Measurements from ENCODE around the gene PKP1.
A peak's percentile ranks its signal among the peaks of the same experiment; 100 is the strongest.

The PKP1 gene

DNA sequence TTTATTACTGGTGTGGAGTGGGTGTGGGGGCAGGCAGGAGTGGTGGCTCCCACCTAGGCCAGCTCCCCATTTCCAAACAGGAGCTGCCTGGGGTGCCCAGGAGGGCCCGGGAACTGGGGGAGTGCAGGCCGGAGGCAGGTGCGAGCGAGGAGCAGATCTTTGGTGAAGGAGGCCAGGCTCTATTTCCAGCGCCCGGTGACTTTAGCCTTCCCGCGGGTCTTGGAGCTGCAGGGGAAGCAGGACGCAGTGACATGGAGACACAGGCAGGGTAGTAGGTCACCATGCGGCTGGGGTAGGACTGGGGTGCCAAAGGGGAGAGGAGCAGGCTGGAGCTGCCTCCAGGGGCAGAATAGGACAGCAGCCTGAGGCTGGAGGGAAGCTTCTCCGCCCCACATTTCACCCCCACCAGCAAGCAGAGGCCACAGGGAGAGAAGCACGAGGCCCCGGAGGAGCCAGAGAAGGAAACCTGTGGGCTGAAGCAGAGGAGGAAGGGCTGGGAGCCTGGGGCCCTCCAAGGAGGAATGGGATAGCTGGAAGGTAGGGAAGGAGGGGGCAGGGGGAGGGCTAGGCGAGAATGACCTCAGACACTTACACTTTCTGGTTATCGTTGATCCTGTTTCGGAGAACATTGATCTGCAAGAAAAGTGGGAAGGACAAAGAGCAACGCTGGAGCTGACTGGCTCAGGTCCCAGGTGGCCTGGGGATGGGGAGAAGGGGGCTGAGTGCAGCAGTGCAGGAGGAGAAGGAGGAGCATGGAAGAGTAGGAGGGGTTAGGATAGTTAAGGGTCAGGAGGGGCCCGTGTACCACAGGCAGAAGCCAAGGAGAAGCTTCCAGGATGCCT is 75.9 kb downstream of the PKP1 start:
- DNase-seq (ENCODE audit: low read depth) = no peak
- H3K4me3 ChIP-seq (ENCODE audit: low read depth, low read length) = no peak overlapping the region

DNA sequence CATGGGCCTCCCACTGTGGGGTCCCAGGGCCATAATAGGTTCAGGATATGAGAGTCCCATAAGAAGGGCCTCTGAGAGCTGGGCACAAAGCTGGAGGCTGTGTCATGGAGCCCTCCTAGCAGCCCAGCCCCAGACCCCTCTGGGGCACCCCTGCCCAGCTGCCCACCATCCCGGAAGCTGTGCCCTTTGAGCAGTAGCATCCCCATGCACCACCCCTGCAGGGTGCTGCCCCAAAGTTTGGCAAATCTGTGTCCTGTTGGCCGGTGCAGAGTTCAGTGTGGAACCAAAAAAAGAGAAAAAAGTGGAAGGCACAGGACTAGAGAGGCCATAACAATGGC is 76.5 kb downstream of the PKP1 start:
- no peak for DNase-seq (ENCODE audit: low read depth)
- no peak overlapping the region for H3K4me3 ChIP-seq (ENCODE audit: low read depth, low read length)

DNA sequence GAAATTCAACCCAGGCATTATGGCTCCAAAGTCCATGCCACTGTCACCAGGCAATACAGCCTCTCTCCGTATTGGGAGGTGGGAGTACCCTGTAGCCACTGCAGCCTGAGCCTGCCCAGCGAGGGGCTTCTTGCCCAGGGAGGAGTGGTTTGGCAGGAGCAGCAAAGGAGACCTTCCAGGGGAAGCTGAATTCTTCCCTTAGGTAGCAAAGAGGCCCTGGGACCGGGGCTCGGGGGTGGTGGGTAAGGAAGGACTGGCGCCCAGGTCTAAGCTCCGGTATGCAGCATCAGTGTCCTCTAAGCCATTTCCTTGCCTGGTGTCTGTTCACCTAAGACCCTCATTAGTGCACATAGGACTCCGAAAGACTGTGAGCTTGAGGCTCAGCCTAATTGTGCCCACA is 77.2 kb downstream of the PKP1 start:
- no peak for DNase-seq (ENCODE audit: low read depth)
- no peak overlapping the region for H3K4me3 ChIP-seq (ENCODE audit: low read depth, low read length)

GRCh38 chr1:201360901-201361651 is 77.8 kb downstream of the PKP1 start:
- no peak overlapping the region for H3K4me3 ChIP-seq (ENCODE audit: low read depth, low read length)
- no peak for DNase-seq (ENCODE audit: low read depth)

GRCh38 chr1:201361652-201362504 is 78.6 kb downstream of the PKP1 start:
- DNase-seq (ENCODE audit: low read depth) = no peak
- no peak overlapping the region for H3K4me3 ChIP-seq (ENCODE audit: low read depth, low read length)

GRCh38 chr1:201362906-201363305 is 79.6 kb downstream of the PKP1 start:
- no peak overlapping the region for H3K4me3 ChIP-seq (ENCODE audit: low read depth, low read length)
- no peak for DNase-seq (ENCODE audit: low read depth)

GRCh38 chr1:201363467-201363866 is 80.2 kb downstream of the PKP1 start:
- no peak overlapping the region for H3K4me3 ChIP-seq (ENCODE audit: low read depth, low read length)
- DNase-seq (ENCODE audit: low read depth) = no peak

GRCh38 chr1:201364808-201365105 is 81.5 kb downstream of the PKP1 start:
- no peak for DNase-seq (ENCODE audit: low read depth)
- no peak overlapping the region for H3K4me3 ChIP-seq (ENCODE audit: low read depth, low read length)

DNA sequence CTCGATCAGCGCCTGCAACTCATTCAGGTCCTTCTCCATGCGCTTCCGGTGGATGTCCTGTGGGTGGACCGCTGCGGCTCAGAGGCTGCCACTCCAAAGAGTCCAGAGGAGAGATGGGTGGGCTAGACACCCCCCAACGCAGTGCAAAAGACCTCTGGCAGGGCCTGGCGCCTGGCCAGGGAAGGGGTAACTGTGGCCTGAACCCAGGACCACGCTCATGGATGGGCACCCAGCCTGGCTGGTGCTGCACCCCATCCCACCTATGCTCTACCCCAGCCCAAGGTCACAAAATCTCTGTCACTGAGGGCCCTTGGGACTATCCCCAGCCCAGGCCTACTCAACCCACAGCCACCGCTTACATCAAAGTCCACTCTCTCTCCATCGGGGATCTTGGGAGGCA is 81.9 kb downstream of the PKP1 start:
- no peak overlapping the region for H3K4me3 ChIP-seq (ENCODE audit: low read depth, low read length)
- DNase-seq (ENCODE audit: low read depth) = no peak

DNA sequence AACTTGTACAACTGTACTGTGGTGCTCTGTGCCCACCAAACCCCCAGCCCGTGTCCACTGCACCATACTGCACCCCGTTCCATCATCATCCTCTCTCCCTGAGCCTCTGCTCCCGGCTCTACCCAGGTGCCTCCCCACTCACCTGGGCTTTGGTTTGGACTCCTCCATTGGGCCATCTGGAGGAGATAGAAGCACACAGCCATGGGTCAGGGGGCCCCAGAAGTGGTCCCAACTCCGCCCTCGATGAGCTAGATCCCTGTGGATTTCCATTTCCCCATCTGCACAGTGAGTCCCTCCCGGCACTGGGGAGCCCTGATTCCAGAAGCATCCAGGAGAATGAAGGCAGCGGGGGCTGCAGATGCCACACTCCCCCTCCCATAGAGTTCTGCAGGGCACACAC is 83.4 kb downstream of the PKP1 start:
- DNase-seq (ENCODE audit: low read depth) = no peak
- H3K4me3 ChIP-seq (ENCODE audit: low read depth, low read length) = no peak overlapping the region

DNA sequence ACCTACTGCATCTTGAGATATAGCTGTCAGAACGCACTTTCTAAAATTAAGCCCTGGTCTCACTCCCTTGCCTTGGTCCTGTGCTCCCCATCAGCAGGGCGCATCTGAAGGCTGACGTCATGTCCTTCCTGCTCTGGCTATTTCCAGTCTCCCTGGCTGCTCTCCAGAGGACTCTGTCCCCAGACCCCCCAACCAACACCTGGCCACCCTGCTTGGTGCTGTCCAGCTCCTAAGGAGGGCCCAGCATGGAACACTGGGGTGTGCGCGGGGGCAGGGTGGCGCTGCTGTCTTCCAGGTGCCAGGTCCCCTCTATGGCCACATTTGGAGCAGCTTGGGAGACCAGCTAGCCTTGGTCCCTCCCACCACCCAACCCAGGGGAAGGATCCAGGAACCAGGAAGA is 85.9 kb downstream of the PKP1 start:
- H3K4me3 ChIP-seq (ENCODE audit: low read depth, low read length) = no peak overlapping the region
- DNase-seq (ENCODE audit: low read depth) = no peak

- no peak for DNase-seq (ENCODE audit: low read depth)
- H3K4me3 ChIP-seq (ENCODE audit: low read depth, low read length) = no peak overlapping the region
These were observed 87.2 kb downstream of the PKP1 start for GRCh38 chr1:201370500-201370899.

DNA sequence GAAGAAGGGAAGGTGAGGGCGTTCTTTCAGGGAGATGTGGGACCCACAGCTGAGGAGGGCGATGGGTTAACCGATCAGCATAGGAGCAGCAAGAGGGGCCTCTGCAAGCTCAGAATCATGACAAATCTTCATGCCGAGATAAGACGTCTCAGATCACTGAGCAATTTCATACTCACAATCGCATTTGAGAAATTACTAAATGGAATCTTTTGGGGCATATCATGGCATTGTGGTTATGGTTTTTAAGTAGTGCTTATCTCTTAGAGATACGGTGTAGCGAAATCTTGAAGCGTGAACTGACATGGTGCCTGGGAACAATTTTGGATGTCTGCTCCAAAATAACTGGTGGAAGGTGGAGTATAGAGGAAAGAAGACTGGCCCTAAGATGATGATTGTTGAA is 88.0 kb downstream of the PKP1 start:
- no peak overlapping the region for H3K4me3 ChIP-seq (ENCODE audit: low read depth, low read length)
- DNase-seq (ENCODE audit: low read depth) = no peak

- no peak for DNase-seq (ENCODE audit: low read depth)
- H3K4me3 ChIP-seq (ENCODE audit: low read depth, low read length) = no peak overlapping the region
These were observed 88.5 kb downstream of the PKP1 start for GRCh38 chr1:201371792-201372191.

DNA sequence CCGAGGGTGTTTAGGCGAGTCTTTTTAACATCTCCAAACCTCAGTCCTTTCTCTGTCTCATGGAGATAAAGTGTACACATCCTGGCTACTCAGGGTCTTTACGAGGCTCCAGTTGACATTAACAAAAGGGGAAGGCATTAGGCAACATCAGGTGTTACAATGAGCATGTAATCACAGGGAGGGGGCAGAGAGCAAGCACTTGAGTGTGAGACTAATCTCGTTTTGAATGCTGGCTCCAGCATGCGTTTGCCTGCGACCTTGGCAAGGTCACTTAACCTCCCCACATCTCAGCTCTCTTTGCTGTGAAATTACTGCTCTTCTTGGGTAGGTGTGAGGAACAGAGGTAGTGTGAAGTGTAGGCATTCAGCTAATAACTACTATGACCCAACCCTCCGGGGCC is 91.1 kb downstream of the PKP1 start:
- H3K4me3 ChIP-seq (ENCODE audit: low read depth, low read length) = peak overlapping the region; percentile 53
- no peak for DNase-seq (ENCODE audit: low read depth)

- H3K4me3 ChIP-seq (ENCODE audit: low read depth, low read length) = peak overlapping the region; percentile 53
These were observed 91.9 kb downstream of the PKP1 start for GRCh38 chr1:201375169-201375568.

GRCh38 chr1:201376107-201376463 is 92.8 kb downstream of the PKP1 start:
- no peak for DNase-seq (ENCODE audit: low read depth)
- peak overlapping the region; percentile 53 for H3K4me3 ChIP-seq (ENCODE audit: low read depth, low read length)

More at GRCh38 chr1:201375169-201375568, 91.9 kb downstream of the PKP1 start:
- no peak for DNase-seq (ENCODE audit: low read depth)

DNA sequence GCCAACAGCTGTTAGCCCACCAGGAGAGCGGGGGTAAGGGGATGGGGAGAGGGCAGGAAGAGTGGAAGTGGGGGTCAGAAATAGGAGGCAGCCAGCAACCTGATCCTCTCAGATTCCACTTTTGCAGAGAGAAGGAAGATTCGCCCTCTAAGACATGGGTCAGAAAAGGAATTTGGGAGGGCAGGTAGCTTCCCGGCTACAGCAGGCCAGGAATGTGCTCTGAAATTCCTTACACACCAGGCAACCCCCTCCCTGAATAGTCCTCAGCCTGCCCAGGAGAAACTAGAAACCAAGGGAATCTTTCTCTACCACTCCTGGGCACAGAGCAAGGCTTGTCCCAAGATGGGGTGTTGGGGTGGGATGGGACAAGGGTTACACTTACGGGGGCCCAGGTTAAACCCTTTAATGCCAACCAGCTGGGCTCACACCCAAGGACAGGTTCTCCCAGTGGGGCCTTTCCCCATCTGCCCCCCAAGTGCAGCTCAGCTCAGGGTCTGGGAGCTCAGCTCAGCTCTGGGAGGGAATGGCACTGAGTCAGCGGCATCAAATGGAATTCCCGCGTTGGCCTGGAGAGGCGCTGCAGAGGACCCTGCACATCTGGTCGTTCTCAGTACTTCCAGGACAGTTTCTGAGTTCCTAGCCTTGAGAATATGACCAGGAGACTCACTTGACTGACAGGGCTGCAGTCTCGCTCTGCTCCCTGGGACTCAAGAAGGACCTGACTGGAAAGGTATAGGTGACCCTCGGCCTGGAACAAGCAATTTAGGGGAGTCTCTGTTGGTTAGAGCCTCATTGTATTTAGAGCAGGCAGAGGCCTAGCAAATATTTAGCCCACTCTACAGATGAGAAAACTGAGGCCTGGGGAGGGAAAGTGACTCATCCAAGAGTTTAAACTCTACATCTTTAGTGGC is 93.4 kb downstream of the PKP1 start:
- peak overlapping the region; percentile 53 for H3K4me3 ChIP-seq (ENCODE audit: low read depth, low read length)
- no peak for DNase-seq (ENCODE audit: low read depth)

- H3K4me3 ChIP-seq (ENCODE audit: low read depth, low read length) = peak within 1 kb of the TSS; percentile 53
- DNase-seq (ENCODE audit: low read depth) = no peak
These were observed 94.3 kb downstream of the PKP1 start, which contains the start of gene TNNT2 for GRCh38 chr1:201377611-201378092. TNNT2 (minus strand) TSS chr1:201377680; CDS start chr1:201373254, 4,426 bp downstream.

Data from skeletal muscle cell (primary cell).